NCI-H1105 (cell line): Measurements from ENCODE around the gene IL6R.

Experiments used
- DNase-seq: peaks from one replicate; lab custom pipeline; 2025; lab: John Stamatoyannopoulos, UW

Gene IL6R

GRCh38 chr1:154453574-154454352 lies 48.6 kb downstream of the IL6R start:
- no peak for DNase-seq

DNA sequence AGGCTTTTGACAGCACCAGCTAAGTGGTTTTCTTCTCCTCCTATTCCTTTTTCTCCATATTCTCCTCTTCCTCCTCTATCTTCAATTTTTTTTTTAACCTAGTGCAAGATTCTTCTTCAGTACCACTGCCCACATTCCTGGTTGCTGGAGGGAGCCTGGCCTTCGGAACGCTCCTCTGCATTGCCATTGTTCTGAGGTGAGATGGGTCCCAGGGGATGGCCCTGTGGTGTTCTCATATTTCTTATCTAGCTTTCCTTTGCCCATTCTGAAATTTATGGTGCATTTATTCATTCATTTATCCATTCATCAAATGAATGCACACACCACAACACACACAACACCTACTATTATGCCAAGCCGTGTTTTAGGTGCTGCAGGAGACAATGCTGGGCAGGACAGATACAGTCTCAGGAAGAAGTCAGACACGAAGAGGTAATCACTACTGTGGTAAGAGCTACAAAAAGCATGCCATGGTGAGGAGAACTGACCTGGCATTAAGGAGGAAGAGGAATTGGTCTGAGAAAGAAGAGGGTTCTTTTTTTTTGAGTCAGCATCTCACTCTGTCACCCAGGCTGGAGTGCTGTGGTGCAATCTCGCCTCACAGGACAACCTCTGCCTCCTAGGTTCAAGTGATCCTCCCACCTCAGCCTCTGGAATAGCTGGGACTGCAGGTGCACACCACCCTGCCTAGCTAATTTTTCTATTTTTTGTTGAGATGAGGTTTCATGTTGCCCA lies 49.4 kb downstream of the IL6R start:
- DNase-seq = no peak

GRCh38 chr1:154456631-154457030 lies 51.5 kb downstream of the IL6R start:
- no peak for DNase-seq

GRCh38 chr1:154459080-154459479 lies 53.9 kb downstream of the IL6R start:
- no peak for DNase-seq

DNA sequence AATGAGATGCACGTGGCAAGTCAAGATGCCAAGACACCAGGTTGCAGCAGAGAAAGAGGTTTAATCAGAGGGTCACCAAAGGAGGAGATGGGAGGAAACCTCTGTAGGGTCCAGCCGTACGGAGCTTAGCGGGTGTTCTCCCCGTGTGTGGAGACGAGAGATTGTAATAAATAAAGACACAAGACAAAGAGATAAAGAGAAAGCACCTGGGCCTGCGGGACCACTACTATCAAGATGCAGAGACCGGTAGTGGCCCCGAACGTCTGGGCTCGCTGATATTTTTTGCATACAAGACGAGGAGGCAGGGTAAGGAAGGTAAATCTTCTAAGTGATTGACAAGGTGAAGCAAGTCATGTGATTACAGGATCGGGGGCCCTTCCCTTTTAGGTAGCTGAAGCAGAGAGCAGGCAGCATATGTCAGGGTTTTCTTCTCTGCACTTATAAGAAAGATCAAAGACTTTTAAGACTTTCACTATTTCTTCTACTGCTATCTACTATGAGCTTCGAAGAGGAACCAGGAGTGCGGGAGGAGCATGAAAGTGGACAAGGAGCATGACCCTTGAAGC lies 55.6 kb downstream of the IL6R start:
- no peak for DNase-seq

DNA sequence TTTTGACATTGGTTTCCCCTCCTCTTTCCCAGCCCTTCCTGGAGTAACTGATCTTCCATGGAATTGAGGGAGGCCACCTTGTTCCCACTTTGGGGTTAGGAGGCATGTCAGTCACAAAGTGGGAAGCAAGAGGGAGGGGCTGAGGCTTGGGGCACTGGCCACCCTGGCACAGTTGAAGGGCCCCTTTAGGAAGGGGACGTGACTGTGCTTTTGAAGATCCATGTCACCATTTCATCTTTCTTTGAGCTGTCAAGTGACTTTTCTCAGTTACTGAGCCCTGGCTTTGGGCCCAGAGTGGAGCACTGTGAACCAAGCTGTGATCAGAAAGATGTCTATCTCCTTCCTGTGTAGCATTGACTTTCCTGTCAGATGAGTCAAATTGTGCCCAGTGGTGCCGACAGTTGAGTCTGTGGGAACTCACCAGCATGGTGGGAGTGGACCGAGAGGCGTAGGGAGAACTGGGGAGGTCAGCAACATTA lies 58.4 kb downstream of the IL6R start:
- DNase-seq = no peak

DNA sequence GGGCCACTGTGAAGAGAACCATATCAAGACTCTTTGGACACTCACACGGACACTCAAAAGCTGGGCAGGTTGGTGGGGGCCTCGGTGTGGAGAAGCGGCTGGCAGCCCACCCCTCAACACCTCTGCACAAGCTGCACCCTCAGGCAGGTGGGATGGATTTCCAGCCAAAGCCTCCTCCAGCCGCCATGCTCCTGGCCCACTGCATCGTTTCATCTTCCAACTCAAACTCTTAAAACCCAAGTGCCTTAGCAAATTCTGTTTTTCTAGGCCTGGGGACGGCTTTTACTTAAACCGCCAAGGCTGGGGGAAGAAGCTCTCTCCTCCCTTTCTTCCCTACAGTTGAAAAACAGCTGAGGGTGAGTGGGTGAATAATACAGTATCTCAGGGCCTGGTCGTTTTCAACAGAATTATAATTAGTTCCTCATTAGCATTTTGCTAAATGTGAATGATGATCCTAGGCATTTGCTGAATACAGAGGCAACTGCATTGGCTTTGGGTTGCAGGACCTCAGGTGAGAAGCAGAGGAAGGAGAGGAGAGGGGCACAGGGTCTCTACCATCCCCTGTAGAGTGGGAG lies 60.6 kb downstream of the IL6R start:
- no peak for DNase-seq

GRCh38 chr1:154466206-154466605 lies 61.1 kb downstream of the IL6R start:
- DNase-seq = no peak

GRCh38 chr1:154466921-154467417 lies 61.8 kb downstream of the IL6R start:
- no peak for DNase-seq

- no peak for DNase-seq
Measured at GRCh38 chr1:154467434-154468102, 62.4 kb downstream of the IL6R start.

- no peak for DNase-seq
Measured at GRCh38 chr1:154468535-154469250, 63.5 kb downstream of the IL6R start.

- no peak for DNase-seq
Measured at GRCh38 chr1:154469844-154470560, 64.9 kb downstream of the IL6R start.

- no peak for DNase-seq
Measured at GRCh38 chr1:154471304-154471703, 66.2 kb downstream of the IL6R start.

DNA sequence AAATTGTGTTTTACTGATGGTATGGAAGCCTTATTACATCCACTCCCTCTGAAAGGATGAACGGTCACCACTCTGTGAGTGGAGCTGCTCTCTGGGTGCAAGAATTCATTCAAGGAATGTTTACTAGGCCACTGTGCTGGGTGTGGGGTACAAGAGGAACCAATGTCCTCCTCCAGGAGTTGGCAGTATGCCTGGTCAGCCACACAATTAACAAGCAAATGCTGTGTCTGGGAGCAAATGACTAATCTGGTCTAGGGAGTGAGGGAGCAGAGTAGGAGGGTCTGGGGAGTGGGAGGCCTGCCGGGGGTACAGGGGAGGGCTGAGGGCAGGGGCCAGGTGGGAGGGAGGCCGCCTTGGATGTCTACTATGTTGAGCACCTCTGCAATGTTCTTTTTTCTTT lies 69.7 kb downstream of the IL6R start:
- no peak for DNase-seq

- DNase-seq = no peak
Measured at GRCh38 chr1:154476791-154477190, 71.6 kb downstream of the IL6R start.

DNA sequence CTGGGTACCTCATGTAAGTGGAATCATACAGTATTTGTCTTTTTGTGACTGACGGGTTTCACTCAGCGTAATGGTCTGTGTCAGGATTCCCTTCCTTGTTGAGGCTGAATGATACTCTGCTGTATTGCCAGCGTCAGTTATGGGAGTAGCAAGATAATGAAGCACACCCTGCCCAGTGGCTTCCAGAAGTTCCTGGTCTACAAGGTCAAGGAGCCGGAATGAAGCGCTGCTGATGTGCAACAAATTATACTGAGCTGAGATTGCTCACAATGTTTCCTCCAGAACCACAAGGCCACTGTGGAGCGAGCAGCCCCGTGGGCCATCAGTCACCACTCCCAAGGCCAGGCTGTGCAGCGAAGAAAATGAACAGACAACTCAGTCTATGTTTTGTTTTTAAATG lies 72.9 kb downstream of the IL6R start:
- DNase-seq = no peak

DNA sequence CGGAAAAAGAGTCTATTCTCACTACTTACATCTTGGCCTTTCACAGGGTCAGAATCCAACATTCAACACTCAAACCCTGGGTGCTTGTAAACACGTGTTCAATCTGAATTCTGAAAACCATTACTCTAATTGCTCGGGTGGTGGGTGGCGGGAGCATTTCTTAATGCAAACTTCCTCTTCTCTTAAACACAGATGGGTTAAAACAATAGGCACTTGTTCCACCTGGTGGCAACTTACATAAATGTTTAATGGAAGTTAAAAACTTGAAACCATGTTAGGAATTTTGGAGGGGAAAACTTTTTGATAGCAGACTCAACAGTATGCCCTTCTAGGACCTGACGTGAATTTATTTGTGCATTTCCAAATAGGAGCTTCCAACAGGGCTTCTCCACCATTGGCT lies 73.5 kb downstream of the IL6R start:
- DNase-seq = no peak

DNA sequence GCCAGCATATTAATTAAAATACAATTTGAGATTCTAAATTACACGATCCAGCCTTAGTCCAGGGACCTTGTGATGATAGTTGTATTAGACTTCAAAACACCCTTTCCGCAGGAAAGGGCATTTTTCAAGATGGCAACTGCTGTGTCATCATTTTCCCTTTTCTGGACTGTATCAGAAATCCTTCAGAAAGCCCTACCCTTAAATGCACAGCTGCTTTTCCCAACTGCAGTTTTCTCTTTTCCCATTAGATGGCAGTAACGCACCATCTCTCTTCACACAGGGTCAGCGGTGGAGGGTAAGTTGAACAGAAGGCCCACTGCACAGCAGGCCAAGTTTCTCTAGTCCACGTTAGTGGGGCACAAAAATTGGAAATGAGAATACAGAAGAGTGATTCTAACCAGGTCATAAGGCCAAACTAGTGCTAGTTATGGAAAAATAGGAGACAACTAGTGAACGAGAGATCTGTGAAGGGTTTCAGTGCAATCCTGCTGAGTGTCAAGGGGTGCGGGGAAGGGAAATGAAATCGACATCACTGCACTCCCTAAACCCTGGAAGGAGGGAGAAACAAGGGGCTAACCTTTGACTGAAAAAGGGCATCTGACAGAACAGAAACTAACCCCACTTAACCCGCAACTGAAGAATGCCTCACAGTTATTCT lies 74.8 kb downstream of the IL6R start:
- peak; percentile 81 for DNase-seq

DNA sequence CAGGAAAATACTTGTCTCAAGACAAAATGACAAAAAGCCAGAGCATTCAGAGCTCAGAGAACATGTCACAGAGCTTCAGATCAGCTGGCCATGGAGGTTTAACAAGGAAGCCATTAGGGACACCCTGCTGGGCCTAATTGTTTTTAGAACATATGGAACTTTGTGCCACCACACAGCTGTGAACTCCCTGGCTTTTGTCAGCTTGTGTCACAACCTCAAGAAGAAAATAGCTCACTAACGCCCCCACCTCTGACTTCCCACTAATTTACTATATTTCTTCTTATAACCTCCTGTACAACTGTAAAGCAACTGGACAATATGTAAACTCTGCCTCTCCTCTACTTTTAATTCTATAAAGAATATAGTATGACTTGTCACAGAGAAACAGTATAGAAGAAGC lies 75.9 kb downstream of the IL6R start:
- DNase-seq = peak; percentile 6
